ENCODE data around the gene FUT8. TPM values are rescaled to one million over a fixed set of nuclear protein-coding genes. Genes with fewer than 3 reads are reported as not detected.

The FUT8 gene
- total RNA-seq, 6 experiments from 2014 or later = 2.6 to 4.9 (median 3.5) TPM

DNA sequence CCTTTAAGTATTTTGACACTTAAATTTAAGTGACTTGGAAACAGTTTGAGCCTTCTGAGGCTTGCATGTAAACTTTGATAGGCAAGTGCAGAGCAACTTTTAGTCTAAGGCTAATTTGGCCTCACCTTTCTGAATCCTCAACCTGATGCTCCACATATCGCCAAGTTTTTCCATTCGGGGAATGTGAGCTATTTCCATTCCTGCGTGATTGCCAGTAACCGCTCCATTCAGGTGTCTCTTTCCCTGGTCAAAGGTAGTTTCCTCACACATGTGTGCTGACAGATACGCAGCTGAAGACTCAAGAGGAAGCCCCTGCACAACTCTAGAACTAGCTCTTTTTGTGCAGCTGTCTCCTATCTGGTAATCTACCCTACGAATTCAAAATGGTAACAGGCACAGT lies 25.4 kb upstream of the FUT8 start:
- intact Hi-C loops (cut with DNase I) = no loop called here
- H3K27me3 ChIP-seq = no peaks in the 10 kb centered on the region
- ATAC-seq (no peak), DNase-seq (no peak)
- H3K27ac ChIP-seq = no peak overlapping the region
- TF ChIP-seq, protein P1, sequence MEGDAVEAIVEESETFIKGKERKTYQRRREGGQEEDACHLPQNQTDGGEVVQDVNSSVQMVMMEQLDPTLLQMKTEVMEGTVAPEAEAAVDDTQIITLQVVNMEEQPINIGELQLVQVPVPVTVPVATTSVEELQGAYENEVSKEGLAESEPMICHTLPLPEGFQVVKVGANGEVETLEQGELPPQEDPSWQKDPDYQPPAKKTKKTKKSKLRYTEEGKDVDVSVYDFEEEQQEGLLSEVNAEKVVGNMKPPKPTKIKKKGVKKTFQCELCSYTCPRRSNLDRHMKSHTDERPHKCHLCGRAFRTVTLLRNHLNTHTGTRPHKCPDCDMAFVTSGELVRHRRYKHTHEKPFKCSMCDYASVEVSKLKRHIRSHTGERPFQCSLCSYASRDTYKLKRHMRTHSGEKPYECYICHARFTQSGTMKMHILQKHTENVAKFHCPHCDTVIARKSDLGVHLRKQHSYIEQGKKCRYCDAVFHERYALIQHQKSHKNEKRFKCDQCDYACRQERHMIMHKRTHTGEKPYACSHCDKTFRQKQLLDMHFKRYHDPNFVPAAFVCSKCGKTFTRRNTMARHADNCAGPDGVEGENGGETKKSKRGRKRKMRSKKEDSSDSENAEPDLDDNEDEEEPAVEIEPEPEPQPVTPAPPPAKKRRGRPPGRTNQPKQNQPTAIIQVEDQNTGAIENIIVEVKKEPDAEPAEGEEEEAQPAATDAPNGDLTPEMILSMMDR (IDR thresholded peaks at IDR 0.05) = no peak
- no peak for TF ChIP-seq POLR2A (IDR thresholded peaks at IDR 0.05)
- H3K9me3 ChIP-seq = no peaks in the 10 kb centered on the region
- H3K4me1 ChIP-seq = no peaks in the 10 kb centered on the region
- no peak overlapping the region for H3K4me3 ChIP-seq
- WGBS (ENCODE audit: insufficient coverage, low coverage, low lambda C conversion rate, missing lambda C conversion rate) = 87% methylated on average over 6 of the region's 6 CpGs
- H3K36me3 ChIP-seq = no peaks in the 10 kb centered on the region

DNA sequence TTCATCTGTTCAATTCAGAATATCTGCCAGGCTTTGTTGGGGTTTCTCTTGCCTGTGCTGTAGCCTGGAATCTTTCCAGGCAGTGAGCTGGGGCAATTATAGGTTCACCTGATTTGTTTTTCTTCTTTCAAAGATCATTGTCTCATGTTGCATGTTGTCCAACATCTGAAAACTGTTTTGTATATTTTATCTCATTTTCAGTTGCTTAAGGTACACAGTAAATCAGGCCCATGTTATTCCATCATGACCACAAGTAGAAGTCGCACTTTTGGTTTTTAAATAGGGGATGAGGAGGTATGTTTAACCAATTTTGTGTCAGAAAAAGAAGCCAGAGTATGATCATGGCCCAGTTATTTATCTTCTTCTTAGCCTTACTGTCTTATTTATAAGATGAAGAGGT lies 24.9 kb upstream of the FUT8 start:
- no peak overlapping the region for H3K4me3 ChIP-seq
- H3K27ac ChIP-seq = no peak overlapping the region
- TF ChIP-seq POLR2A (IDR thresholded peaks at IDR 0.05) = no peak
- TF ChIP-seq, protein P1 (IDR thresholded peaks at IDR 0.05) = no peak
- no peaks in the 10 kb centered on the region for H3K27me3 ChIP-seq
- intact Hi-C loops (cut with DNase I) = no loop called here
- H3K36me3 ChIP-seq = no peaks in the 10 kb centered on the region
- ATAC-seq (no peak), DNase-seq (no peak)
- H3K4me1 ChIP-seq = no peaks in the 10 kb centered on the region
- 79% methylated on average over 1 of the region's 1 CpG for WGBS (ENCODE audit: insufficient coverage, low coverage, low lambda C conversion rate, missing lambda C conversion rate)
- H3K9me3 ChIP-seq = no peaks in the 10 kb centered on the region

DNA sequence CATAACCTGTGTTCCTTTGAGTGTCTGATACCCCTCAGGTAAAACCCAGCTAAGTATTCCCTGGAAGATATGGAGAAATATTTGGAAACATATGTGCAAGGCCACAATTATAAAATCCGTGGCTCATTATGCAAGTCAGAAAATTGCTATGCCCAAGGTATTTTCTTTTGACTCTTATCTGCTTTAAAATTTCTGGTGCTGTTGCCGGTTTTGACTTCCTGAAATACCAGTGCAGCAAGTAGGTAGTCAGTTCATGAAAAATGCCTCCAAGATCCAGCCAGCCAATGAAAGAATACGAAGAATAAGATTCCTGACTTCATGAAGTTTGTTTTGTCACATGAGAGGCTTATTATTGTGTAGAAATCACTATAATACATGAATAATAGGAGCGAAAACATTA lies 20.2 kb upstream of the FUT8 start:
- TF ChIP-seq, protein P1 (IDR thresholded peaks at IDR 0.05) = no peak
- TF ChIP-seq POLR2A (IDR thresholded peaks at IDR 0.05) = no peak
- no peak for ATAC-seq
- H3K9me3 ChIP-seq = peaks cover 0 to 6% (median 0%) of the 10 kb centered on the region in 4 donors
- H3K4me3 ChIP-seq = no peak overlapping the region
- intact Hi-C loops (cut with DNase I) = no loop called here
- DNase-seq = no peak
- no peaks in the 10 kb centered on the region for H3K4me1 ChIP-seq
- no peaks in the 10 kb centered on the region for H3K36me3 ChIP-seq
- WGBS (ENCODE audit: insufficient coverage, low coverage, low lambda C conversion rate, missing lambda C conversion rate) = 44% methylated on average over 4 of the region's 4 CpGs
- H3K27ac ChIP-seq = no peak overlapping the region
- H3K27me3 ChIP-seq = no peaks in the 10 kb centered on the region

DNA sequence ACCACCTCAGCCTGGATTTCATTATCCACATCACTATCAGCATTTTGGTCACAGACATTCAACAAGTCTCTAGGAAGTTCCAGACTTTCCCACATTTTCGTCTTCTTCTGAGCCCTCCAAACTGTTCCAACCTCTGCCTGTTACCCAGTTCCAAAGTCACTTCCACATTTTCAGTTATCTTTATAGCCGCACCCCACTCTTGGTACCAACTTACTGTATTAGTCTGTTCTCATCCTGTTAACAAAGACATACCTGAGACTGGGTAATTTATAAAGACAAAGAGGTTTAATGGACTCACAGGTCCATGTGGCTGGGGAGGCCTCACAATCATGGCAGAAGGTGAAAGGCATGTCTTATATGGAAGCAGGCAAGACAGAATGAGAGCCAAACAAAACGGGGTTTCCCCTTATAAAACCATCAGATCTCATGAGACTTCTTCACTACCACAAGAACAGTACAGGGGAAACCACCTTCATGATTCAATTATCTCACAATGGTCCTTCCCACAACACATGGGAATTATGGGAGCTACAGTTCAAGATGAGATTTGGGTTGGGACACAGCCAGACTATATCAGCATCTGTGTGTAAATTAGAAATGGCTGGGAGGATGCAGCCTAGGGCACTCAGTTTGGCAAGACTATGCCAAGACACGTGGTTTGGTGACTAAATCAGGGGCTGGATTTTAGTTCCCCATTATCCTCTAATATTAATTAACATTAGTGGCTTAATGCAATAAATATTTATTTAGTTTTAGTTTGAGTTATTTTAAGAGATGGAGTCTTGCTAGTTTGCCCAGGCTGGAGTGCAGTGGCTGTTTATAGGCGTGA lies 16.2 kb upstream of the FUT8 start:
- DNase-seq = no peak
- ATAC-seq = no peak
- Histone ChIP-seq H3K4me3 (no peak overlapping the region), H3K36me3 (no peaks in the 10 kb centered on the region), H3K4me1 (no peaks in the 10 kb centered on the region), H3K27ac (no peak overlapping the region), H3K9me3 (peaks cover 0 to 6% (median 0%) of the 10 kb centered on the region in 4 donors), H3K27me3 (no peaks in the 10 kb centered on the region)
- WGBS (ENCODE audit: insufficient coverage, low coverage, low lambda C conversion rate, missing lambda C conversion rate) = 48% methylated on average over 4 of the region's 5 CpGs
- no peak for TF ChIP-seq POLR2A (IDR thresholded peaks at IDR 0.05)
- TF ChIP-seq, protein P1 (IDR thresholded peaks at IDR 0.05) = no peak
- intact Hi-C loops (cut with DNase I) = no loop called here
